ENCODE measurements around the gene SAMD14. TPM values are rescaled to one million over a fixed set of nuclear protein-coding genes. Genes with fewer than 3 reads are reported as not detected.

Gene SAMD14
- total and polyA plus RNA-seq, 10 of the 15 experiments (the other 5 are each of a cell fraction or from before 2014, with no cell fraction given) = 0.06 to 1.7 (median 0.25) TPM; not detected in 3

DNA sequence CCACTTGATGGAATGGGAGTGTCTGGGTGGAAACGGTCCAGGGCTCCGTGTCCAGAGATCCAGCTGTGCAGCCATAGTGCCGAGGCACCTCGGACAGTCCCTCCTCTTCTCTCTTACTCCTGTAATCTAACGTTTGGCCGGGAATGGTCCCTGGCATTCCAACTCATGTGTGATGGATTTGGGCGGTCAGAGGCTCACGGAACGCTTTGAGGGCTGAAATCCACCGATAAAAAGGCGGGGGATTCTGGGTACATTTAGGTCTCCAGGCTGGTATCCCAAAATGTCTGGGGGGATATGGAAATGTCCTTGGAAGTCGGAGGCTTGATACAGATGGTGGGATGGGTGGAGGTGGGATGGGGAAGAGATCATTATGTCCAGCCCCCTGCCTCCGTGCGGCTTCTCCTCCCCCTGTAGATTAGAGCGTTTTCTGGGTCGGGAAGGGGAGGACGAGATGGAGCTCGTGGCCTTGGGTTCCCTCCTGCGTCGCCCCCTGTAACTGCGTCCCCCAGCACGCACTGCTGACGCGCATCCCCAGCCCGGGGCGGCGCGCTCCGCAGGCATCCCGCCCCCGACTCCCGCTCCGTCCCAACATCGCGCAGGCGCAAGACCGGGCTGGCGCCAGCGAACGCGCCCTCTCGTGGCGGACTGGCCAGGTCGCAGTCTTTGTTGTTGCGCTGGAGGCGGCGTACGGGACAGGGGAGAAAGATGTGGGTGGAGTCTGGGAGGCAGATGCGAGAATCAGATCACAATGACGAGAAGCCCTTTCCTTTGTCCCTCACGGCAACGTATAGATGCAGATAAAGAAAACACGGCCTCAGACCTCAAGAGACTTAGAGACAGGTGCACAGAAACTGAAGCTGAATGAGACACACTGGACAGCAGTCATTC is 31.3 kb upstream of the SAMD14 start:
- DNase-seq (ENCODE audit: low read depth, low spot score) (peak; percentile 80), FAIRE-seq (peak; percentile 97), ATAC-seq (peak; percentile 96)
- H3K4me2 ChIP-seq (ENCODE audit: control insufficient read depth, insufficient read depth) = peak overlapping the region; percentile 90
- ChIA-PET POLR2A (interaction anchor here (0.6 to 2.6 kb wide), 11 partner anchors 9 to 128 kb away, joined by 3 to 18 read pairs (median 5); no protein-coding TSS in a partner anchor), RAD21 (ENCODE audit: unreplicated experiment) (interaction anchor here (0.7 to 2.6 kb wide), 13 partner anchors 9 to 67 kb away, joined by 3 to 19 read pairs (median 6); no protein-coding TSS in a partner anchor), SMC1A (ENCODE audit: uncharacterized antibody, unreplicated experiment) (interaction anchor here (0.8 to 2.8 kb wide), 16 partner anchors 10 to 67 kb away, joined by 3 to 31 read pairs (median 6); partner anchors contain the start of genes PDK2 and PPP1R9B), CTCF (interaction anchor here (0.8 to 2.8 kb wide), 27 partner anchors 9 to 163 kb away, joined by 3 to 99 read pairs (median 6); partner anchors contain the start of genes COL1A1, PDK2, PPP1R9B and SAMD14)
- H3K36me3 ChIP-seq (ENCODE audit: control insufficient read depth in 2 of 2, insufficient read depth in 2 of 2, low read length in 1 of 2) = no peaks in the 10 kb centered on the region
- H3K9me3 ChIP-seq (replicated peaks; ENCODE audit: control insufficient read depth, insufficient read depth, low read length) = no peaks in the 10 kb centered on the region
- H2AFZ ChIP-seq (ENCODE audit: control insufficient read depth, low read depth, low read length) = peak overlapping the region; percentile 84
- peak overlapping the region; percentile 32; the same call in 1 of the 2 replicates for H3K27ac ChIP-seq (ENCODE audit: control insufficient read depth, insufficient read depth)
- in situ Hi-C loops (cut with MboI) = loop anchor here (5.0 kb wide), 1 partner anchor 36 kb away; no protein-coding TSS in a partner anchor
- peak overlapping the region; percentile 53 for H3K4me3 ChIP-seq
- no peaks in the 10 kb centered on the region for H4K20me1 ChIP-seq (ENCODE audit: control insufficient read depth, insufficient read depth)
- peaks cover 26% of the 10 kb centered on the region for H3K4me1 ChIP-seq (ENCODE audit: control insufficient read depth, insufficient read depth, low read length)
- no peaks in the 10 kb centered on the region for H3K79me2 ChIP-seq (ENCODE audit: control insufficient read depth, insufficient read depth, low read length)
- H3K27me3 ChIP-seq (replicated peaks in 1 of 2; ENCODE audit: control insufficient read depth in 2 of 2, insufficient read depth in 2 of 2, low read length in 1 of 2) = no peaks in the 10 kb centered on the region
- TSS peak; percentile 71 for BruUV-seq (replicated peaks)
- peak overlapping the region; percentile 64 for H3K9ac ChIP-seq (ENCODE audit: control insufficient read depth, insufficient read depth, low read length)
- intact Hi-C loops (cut with micrococcal nuclease; ENCODE audit: unreplicated experiment) = loop anchor here (1.0 kb wide), 2 partner anchors 21 to 67 kb away; no protein-coding TSS in a partner anchor
- WGBS (ENCODE audit: insufficient coverage, insufficient replicate concordance, low lambda C conversion rate, missing lambda C conversion rate) = 5% methylated on average over 51 of the region's 53 CpGs
- TF ChIP-seq TCF3 (IDR thresholded peaks at IDR 0.05; ENCODE audit: borderline replicate concordance, insufficient read depth, low read depth, low read length) (no peak), NR2F1 (conservative IDR thresholded peaks at IDR 0.05) (no peak), KAT2A (conservative IDR thresholded peaks at IDR 0.05; ENCODE audit: control insufficient read depth, low read depth, low read length) (no peak), ZNF24 (IDR thresholded peaks at IDR 0.05) (peak; percentile 30; the same call in 1 of the 2 replicates), YBX1 (IDR thresholded peaks at IDR 0.05) (no peak), BACH1 (IDR thresholded peaks at IDR 0.05; ENCODE audit: borderline replicate concordance) (no peak), TBL1XR1 (IDR thresholded peaks at IDR 0.05; ENCODE audit: low read depth, low read length) (no peak), ZNF384 (IDR thresholded peaks at IDR 0.05; ENCODE audit: borderline replicate concordance, low read depth, low read length) (no peak), ESRRA (IDR thresholded peaks at IDR 0.05; ENCODE audit: low read length) (no peak), CREB1 (IDR thresholded peaks at IDR 0.05; ENCODE audit: low read depth) (peak; percentile 75), FOXK2 (IDR thresholded peaks at IDR 0.05) (no peak), BCL11A (IDR thresholded peaks at IDR 0.05; ENCODE audit: low read depth, low read length) (no peak), KDM1A (IDR thresholded peaks at IDR 0.05; ENCODE audit: borderline replicate concordance) (no peak), STAT1 (conservative IDR thresholded peaks at IDR 0.05) (no peak), SREBF1 (IDR thresholded peaks at IDR 0.05; ENCODE audit: low read length) (no peak)
- TF ChIP-seq, protein P1, sequence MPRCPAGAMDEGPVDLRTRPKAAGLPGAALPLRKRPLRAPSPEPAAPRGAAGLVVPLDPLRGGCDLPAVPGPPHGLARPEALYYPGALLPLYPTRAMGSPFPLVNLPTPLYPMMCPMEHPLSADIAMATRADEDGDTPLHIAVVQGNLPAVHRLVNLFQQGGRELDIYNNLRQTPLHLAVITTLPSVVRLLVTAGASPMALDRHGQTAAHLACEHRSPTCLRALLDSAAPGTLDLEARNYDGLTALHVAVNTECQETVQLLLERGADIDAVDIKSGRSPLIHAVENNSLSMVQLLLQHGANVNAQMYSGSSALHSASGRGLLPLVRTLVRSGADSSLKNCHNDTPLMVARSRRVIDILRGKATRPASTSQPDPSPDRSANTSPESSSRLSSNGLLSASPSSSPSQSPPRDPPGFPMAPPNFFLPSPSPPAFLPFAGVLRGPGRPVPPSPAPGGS (IDR thresholded peaks at IDR 0.05; ENCODE audit: borderline replicate concordance, insufficient read depth, low read depth, low read length, poor library complexity, severe bottlenecking) = peak; percentile 11
- TF ChIP-seq, protein P2, sequence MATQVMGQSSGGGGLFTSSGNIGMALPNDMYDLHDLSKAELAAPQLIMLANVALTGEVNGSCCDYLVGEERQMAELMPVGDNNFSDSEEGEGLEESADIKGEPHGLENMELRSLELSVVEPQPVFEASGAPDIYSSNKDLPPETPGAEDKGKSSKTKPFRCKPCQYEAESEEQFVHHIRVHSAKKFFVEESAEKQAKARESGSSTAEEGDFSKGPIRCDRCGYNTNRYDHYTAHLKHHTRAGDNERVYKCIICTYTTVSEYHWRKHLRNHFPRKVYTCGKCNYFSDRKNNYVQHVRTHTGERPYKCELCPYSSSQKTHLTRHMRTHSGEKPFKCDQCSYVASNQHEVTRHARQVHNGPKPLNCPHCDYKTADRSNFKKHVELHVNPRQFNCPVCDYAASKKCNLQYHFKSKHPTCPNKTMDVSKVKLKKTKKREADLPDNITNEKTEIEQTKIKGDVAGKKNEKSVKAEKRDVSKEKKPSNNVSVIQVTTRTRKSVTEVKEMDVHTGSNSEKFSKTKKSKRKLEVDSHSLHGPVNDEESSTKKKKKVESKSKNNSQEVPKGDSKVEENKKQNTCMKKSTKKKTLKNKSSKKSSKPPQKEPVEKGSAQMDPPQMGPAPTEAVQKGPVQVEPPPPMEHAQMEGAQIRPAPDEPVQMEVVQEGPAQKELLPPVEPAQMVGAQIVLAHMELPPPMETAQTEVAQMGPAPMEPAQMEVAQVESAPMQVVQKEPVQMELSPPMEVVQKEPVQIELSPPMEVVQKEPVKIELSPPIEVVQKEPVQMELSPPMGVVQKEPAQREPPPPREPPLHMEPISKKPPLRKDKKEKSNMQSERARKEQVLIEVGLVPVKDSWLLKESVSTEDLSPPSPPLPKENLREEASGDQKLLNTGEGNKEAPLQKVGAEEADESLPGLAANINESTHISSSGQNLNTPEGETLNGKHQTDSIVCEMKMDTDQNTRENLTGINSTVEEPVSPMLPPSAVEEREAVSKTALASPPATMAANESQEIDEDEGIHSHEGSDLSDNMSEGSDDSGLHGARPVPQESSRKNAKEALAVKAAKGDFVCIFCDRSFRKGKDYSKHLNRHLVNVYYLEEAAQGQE (IDR thresholded peaks at IDR 0.05; ENCODE audit: low read depth, low read length) = no peak
- TF ChIP-seq, protein P3, sequence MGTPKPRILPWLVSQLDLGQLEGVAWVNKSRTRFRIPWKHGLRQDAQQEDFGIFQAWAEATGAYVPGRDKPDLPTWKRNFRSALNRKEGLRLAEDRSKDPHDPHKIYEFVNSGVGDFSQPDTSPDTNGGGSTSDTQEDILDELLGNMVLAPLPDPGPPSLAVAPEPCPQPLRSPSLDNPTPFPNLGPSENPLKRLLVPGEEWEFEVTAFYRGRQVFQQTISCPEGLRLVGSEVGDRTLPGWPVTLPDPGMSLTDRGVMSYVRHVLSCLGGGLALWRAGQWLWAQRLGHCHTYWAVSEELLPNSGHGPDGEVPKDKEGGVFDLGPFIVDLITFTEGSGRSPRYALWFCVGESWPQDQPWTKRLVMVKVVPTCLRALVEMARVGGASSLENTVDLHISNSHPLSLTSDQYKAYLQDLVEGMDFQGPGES (IDR thresholded peaks at IDR 0.05) = 0 out of 2 replicates have a peak, but pooled peaks have one; percentile 11

Measured in GM12878 (cell line).